HCT116 (cell line): Measurements from ENCODE around the gene GPR107. TPM values are rescaled to one million over a fixed set of nuclear protein-coding genes. Genes with fewer than 3 reads are reported as not detected.

Source experiments
- ATAC-seq: fragments of 200-7000 bp; cut with Tn5 transposase; 2 replicates; pipeline ENCODE4 v1.9.1; 2020; ENCODE audit warnings: mild to moderate bottlenecking, moderate library complexity
- BruUV-seq: library from RNA; stranded (reverse); fragments of 400-500 nt; replicated peaks from 2 replicates; lab custom pipeline; 2021; lab: Mats Ljungman, UMichigan
- CTCF ChIA-PET: fragments of 300-600 bp; sonication (Branson Sonifier 250); formaldehyde crosslinking; loops from one replicate; lab custom pipeline; 2021; ENCODE audit warnings: antibody characterized with exemption; lab: Charles Lee
- POLR2A ChIA-PET: fragments of 300-600, 350-600 bp; sonication (Branson Sonifier 250); formaldehyde crosslinking; loops from one replicate; lab custom pipeline; 2021; ENCODE audit warnings: antibody characterized with exemption; lab: Charles Lee
- RAD21 ChIA-PET, 2 experiments: fragments of 300-600 bp; sonication (Branson Sonifier 250); formaldehyde crosslinking; loops; one replicate each; lab custom pipeline; 2023; ENCODE audit warnings: low total read pairs in 2 of 2; ENCODE audit not compliant: uncharacterized antibody in 2 of 2, unreplicated experiment in 2 of 2, low non-redundant PET in 1 of 2; lab: Charles Lee
- DNase-seq: peaks from one replicate; pipeline ENCODE4 v3.0.0-alpha.2; 2010; ENCODE audit warnings: low read depth, low spot score
- H2AFZ ChIP-seq: fragments of 200-600 bp; shearing (Covaris generic), sonication (generic); 2 replicates; pipeline ENCODE4 v1.6.1; 2017; ENCODE audit warnings: low read depth, mixed run types, mixed read lengths, antibody characterized with exemption, low read length; ENCODE audit not compliant: poor library complexity, severe bottlenecking
- H3K27ac ChIP-seq: 2 replicates; pipeline ENCODE4 v1.5.1; 2012; ENCODE audit warnings: low read depth, low read length
- H3K27me3 ChIP-seq: fragments of 200-600 bp; sonication (generic); 2 replicates; pipeline ENCODE4 v1.6.1; 2016; ENCODE audit warnings: mixed run types, low read length, mixed read lengths; ENCODE audit not compliant: insufficient read depth
- H3K36me3 ChIP-seq, 2 experiments: fragments of 200-500 bp in 1 of 2; fragments of 200-600 bp in 1 of 2; sonication (Bioruptor generic) in 1 of 2; sonication (generic) in 1 of 2; 2 replicates each; pipeline versions ENCODE4 v1.5.1 to v1.6.1; 2014 to 2016; ENCODE audit warnings: low read length in 2 of 2, inconsistent platforms in 1 of 2, mixed read lengths in 1 of 2, mixed run types in 1 of 2; ENCODE audit not compliant: insufficient read depth in 2 of 2, control insufficient read depth in 1 of 2
- H3K4me1 ChIP-seq, 2 experiments: fragments of 200-600 bp in 1 of 2; sonication (generic) in 1 of 2; 2 replicates each; pipeline versions ENCODE4 v1.5.1 to v1.6.1; 2012 to 2017; ENCODE audit warnings: low read length in 2 of 2, inconsistent platforms in 1 of 2, mild to moderate bottlenecking in 1 of 2, mixed read lengths in 1 of 2, mixed run types in 1 of 2, moderate library complexity in 1 of 2; ENCODE audit not compliant: insufficient read depth in 2 of 2, control insufficient read depth in 1 of 2
- H3K4me2 ChIP-seq: fragments of 200-600 bp; sonication (generic); 2 replicates; pipeline ENCODE4 v1.6.1; 2017; ENCODE audit warnings: mixed run types, low read length, mixed read lengths
- H3K4me3 ChIP-seq, 2 experiments: fragments of 200-600 bp in 1 of 2; sonication (generic) in 1 of 2; replicated peaks in 1 of 2; 2 replicates each; pipeline ENCODE4 v1.5.1; 2011 to 2016; ENCODE audit warnings: low read length in 2 of 2, control low read depth in 1 of 2, low read depth in 1 of 2, mild to moderate bottlenecking in 1 of 2, mixed read lengths in 1 of 2, mixed run types in 1 of 2
- H3K79me2 ChIP-seq: fragments of 200-600 bp; sonication (generic); 2 replicates; pipeline ENCODE4 v1.6.1; 2017; ENCODE audit warnings: mild to moderate bottlenecking, mixed run types, low read length, moderate library complexity, mixed read lengths; ENCODE audit not compliant: insufficient read depth
- H3K9ac ChIP-seq: fragments of 200-600 bp; sonication (generic); 2 replicates; pipeline ENCODE4 v1.6.1; 2016; ENCODE audit warnings: low read length, mixed read lengths
- H3K9me2 ChIP-seq: fragments of 200-600 bp; sonication (generic), shearing (Covaris generic); 2 replicates; pipeline ENCODE4 v1.6.1; 2017; ENCODE audit warnings: mixed run types, mild to moderate bottlenecking, moderate library complexity; ENCODE audit not compliant: insufficient read depth
- H3K9me3 ChIP-seq, 2 experiments: fragments of 200-500 bp in 1 of 2; fragments of 200-600 bp in 1 of 2; sonication (Bioruptor generic) in 1 of 2; sonication (generic) in 1 of 2; 2 replicates each; pipeline ENCODE4 v1.6.1; 2014 to 2017; ENCODE audit warnings: low read length in 2 of 2, mixed read lengths in 2 of 2, inconsistent platforms in 1 of 2, low read depth in 1 of 2, mild to moderate bottlenecking in 1 of 2, mixed run types in 1 of 2, moderate library complexity in 1 of 2; ENCODE audit not compliant: control insufficient read depth in 1 of 2, insufficient read depth in 1 of 2
- H4K20me1 ChIP-seq: fragments of 200-600 bp; sonication (generic), shearing (Covaris generic); 2 replicates; pipeline ENCODE4 v1.6.1; 2017; ENCODE audit warnings: mixed run types, mild to moderate bottlenecking, moderate library complexity; ENCODE audit not compliant: insufficient read depth
- CBX3 ChIP-seq: IDR thresholded peaks from 2 replicates; pipeline ENCODE4 v1.6.1; 2012; ENCODE audit warnings: low read depth
- CEBPB ChIP-seq: IDR thresholded peaks from 2 replicates; pipeline ENCODE4 v1.6.1; 2012; ENCODE audit warnings: low read depth
- CTCF ChIP-seq, 3 experiments: fragments of 200-600 bp in 1 of 3; sonication (generic) in 1 of 3; IDR thresholded peaks in 2 of 3; conservative IDR thresholded peaks in 1 of 3; 2 replicates each; pipeline ENCODE4 v1.5.1; 2012 to 2017; ENCODE audit warnings: low read depth in 2 of 3, low read length in 2 of 3, antibody characterized with exemption in 1 of 3, borderline replicate concordance in 1 of 3, control low read depth in 1 of 3, mild to moderate bottlenecking in 1 of 3, mixed read lengths in 1 of 3, mixed run types in 1 of 3, moderate library complexity in 1 of 3; ENCODE audit not compliant: insufficient read depth in 1 of 3
- EGR1 ChIP-seq: IDR thresholded peaks from 2 replicates; pipeline ENCODE4 v1.6.1; 2012; ENCODE audit warnings: low read depth
- ELF1 ChIP-seq: IDR thresholded peaks from 2 replicates; pipeline ENCODE4 v1.6.1; 2012; ENCODE audit warnings: low read depth, borderline replicate concordance
- EZH2phosphoT487 ChIP-seq: fragments of 200-600 bp; IDR thresholded peaks from 2 replicates; pipeline ENCODE4 v1.6.1; 2018; ENCODE audit warnings: antibody characterized with exemption, borderline replicate concordance
- JUND ChIP-seq: IDR thresholded peaks from 2 replicates; pipeline ENCODE4 v1.6.1; 2012
- MAX ChIP-seq: IDR thresholded peaks from 2 replicates; pipeline ENCODE4 v1.6.1; 2012
- RAD21 ChIP-seq: IDR thresholded peaks from 2 replicates; pipeline ENCODE4 v1.6.1; 2012; ENCODE audit warnings: low read depth, mild to moderate bottlenecking
- SIN3A ChIP-seq: IDR thresholded peaks from 2 replicates; pipeline ENCODE4 v1.6.1; 2012; ENCODE audit warnings: low read depth
- SP1 ChIP-seq: IDR thresholded peaks from 2 replicates; pipeline ENCODE4 v1.6.1; 2012; ENCODE audit warnings: low read depth
- SRF ChIP-seq: IDR thresholded peaks from 2 replicates; pipeline ENCODE4 v1.6.1; 2012; ENCODE audit warnings: low read depth
- YY1 ChIP-seq: IDR thresholded peaks from 2 replicates; pipeline ENCODE4 v1.6.1; 2011; ENCODE audit warnings: low read length, low read depth, moderate library complexity, mild to moderate bottlenecking; ENCODE audit not compliant: insufficient replicate concordance; ENCODE audit errors: extremely low read depth
- ZFX ChIP-seq: fragments of 450-650 bp; IDR thresholded peaks from 2 replicates; pipeline ENCODE4 v1.6.1; 2017
- ZNF274 ChIP-seq: fragments of 200-500 bp; sonication (Bioruptor generic); IDR thresholded peaks from 2 replicates; pipeline ENCODE4 v1.6.1; 2014; ENCODE audit warnings: mild to moderate bottlenecking, low read depth, low read length, inconsistent platforms
- intact Hi-C: fragments of 100-400 bp; cut with micrococcal nuclease; formaldehyde crosslinking; loops from 2 replicates; pipeline ENCODE4 v1.10.0; 2022
- total RNA-seq: library from RNA; stranded (reverse); gene quantifications from one replicate; pipeline ENCODE4 v1.2.1, GENCODE V29; 2021; ENCODE audit not compliant: unreplicated experiment
- TF ChIP-seq, protein P1 (sequence below): IDR thresholded peaks from 2 replicates; pipeline ENCODE4 v1.6.1; 2012; ENCODE audit warnings: low read depth

The GPR107 gene
- total RNA-seq, 1 experiment from 2014 or later = 32.5 TPM

DNA sequence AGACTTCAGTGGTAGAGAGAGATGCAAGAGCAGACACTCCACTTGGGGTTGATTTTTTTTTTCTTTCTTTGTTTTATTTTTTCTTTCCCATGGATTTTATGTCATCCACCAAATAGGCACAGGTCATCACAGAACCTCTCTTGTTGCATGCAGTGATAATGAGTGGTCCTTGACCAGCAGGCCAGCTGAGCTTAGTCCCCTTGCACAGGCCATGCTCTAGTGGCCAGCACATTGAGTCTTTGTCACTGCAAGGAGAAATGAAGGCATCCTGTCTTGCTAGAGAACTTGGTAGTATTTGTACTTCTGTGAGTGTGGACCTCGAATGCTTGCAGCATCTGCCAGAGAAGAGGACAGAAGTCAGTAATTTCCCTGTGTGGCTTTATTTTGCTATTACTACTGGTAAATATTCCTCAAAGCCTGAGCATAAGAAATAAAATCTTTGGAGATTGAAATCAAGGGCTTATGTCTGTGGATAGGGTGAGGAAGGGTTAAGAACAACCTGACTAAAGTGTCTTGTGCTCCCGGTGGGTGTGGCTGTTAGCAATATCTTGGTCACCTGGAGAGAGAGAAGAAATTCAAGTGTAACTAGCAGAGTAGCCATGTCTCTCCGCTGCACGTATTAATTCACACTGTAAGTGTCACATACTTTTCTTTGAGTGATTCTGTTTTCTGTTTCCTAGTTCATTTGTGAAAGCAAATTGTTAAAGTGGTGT is 73.2 kb downstream of the GPR107 start:
- Histone ChIP-seq H3K4me3 (no peak overlapping the region), H3K9me2 (no peaks in the 10 kb centered on the region), H3K9ac (no peak overlapping the region), H3K4me2 (no peak overlapping the region), H3K4me1 (no peaks in the 10 kb centered on the region), H3K27me3 (no peaks in the 10 kb centered on the region), H4K20me1 (no peaks in the 10 kb centered on the region), H2AFZ (no peak overlapping the region), H3K27ac (no peak overlapping the region), H3K79me2 (no peaks in the 10 kb centered on the region), H3K9me3 (no peaks in the 10 kb centered on the region), H3K36me3 (peaks cover 0 to 3% of the 10 kb centered on the region in 2 experiments; a peak in 2 of 4 replicates)
- ChIA-PET RAD21 (no interaction called here), CTCF (no interaction called here), POLR2A (no interaction called here)
- BruUV-seq = no TSS peak
- no peak for DNase-seq
- intact Hi-C loops = no loop called here
- TF ChIP-seq SRF = no peak
- TF ChIP-seq ELF1 = no peak
- TF ChIP-seq EGR1 = no peak
- TF ChIP-seq ZFX = no peak
- no peak for TF ChIP-seq SP1
- ATAC-seq = no peak

DNA sequence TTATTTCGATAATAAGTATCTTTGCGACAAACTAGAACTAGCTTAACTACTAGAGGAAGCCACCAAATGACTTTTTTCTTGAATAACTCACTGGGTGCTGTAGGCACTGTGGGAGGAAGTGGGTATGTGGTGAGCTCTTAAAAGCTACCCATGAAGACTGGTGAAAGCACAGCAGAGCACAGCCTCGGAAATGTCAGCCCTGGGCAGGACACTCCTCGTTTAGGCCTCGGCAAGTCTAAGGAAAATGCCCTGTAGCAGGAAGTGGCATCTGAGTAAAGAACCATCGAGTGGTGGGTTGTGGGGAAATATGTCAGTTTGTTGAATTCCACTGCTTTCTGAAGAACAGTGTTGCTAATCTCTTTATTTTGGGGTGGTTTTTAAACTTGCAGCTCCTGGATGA is 74.5 kb downstream of the GPR107 start:
- Histone ChIP-seq H3K9ac (no peak overlapping the region), H3K36me3 (peaks cover 0 to 3% of the 10 kb centered on the region in 2 experiments; a peak in 2 of 4 replicates), H3K4me2 (no peak overlapping the region), H3K9me3 (no peaks in the 10 kb centered on the region), H3K27ac (no peak overlapping the region)
- DNase-seq = no peak
- POLR2A ChIA-PET = no interaction called here
- RAD21 ChIA-PET = no interaction called here
- no peak for TF ChIP-seq ELF1
- TF ChIP-seq SIN3A = no peak
- no peak for TF ChIP-seq MAX
- no peak for TF ChIP-seq ZFX
- TF ChIP-seq CBX3 = no peak
- TF ChIP-seq RAD21 = no peak
- no peak for TF ChIP-seq CTCF (IDR thresholded peaks at IDR 0.05 in 2 of 3, conservative IDR thresholded peaks at IDR 0.05 in 1 of 3; ENCODE audit: borderline replicate concordance in 1 of 3, insufficient read depth in 1 of 3, low read depth in 2 of 3, low read length in 2 of 3)
- no peak for TF ChIP-seq EZH2phosphoT487
- no peak for TF ChIP-seq EGR1
- no peak for TF ChIP-seq YY1
- TF ChIP-seq, protein P1, sequence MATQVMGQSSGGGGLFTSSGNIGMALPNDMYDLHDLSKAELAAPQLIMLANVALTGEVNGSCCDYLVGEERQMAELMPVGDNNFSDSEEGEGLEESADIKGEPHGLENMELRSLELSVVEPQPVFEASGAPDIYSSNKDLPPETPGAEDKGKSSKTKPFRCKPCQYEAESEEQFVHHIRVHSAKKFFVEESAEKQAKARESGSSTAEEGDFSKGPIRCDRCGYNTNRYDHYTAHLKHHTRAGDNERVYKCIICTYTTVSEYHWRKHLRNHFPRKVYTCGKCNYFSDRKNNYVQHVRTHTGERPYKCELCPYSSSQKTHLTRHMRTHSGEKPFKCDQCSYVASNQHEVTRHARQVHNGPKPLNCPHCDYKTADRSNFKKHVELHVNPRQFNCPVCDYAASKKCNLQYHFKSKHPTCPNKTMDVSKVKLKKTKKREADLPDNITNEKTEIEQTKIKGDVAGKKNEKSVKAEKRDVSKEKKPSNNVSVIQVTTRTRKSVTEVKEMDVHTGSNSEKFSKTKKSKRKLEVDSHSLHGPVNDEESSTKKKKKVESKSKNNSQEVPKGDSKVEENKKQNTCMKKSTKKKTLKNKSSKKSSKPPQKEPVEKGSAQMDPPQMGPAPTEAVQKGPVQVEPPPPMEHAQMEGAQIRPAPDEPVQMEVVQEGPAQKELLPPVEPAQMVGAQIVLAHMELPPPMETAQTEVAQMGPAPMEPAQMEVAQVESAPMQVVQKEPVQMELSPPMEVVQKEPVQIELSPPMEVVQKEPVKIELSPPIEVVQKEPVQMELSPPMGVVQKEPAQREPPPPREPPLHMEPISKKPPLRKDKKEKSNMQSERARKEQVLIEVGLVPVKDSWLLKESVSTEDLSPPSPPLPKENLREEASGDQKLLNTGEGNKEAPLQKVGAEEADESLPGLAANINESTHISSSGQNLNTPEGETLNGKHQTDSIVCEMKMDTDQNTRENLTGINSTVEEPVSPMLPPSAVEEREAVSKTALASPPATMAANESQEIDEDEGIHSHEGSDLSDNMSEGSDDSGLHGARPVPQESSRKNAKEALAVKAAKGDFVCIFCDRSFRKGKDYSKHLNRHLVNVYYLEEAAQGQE = no peak
- TF ChIP-seq ZNF274 = no peak
- TF ChIP-seq JUND = no peak
- TF ChIP-seq SRF = no peak
- TF ChIP-seq CEBPB = no peak
- TF ChIP-seq, all 23 proteins: peak for 0
- Histone ChIP-seq H4K20me1 (no peaks in the 10 kb centered on the region), H3K4me1 (no peaks in the 10 kb centered on the region), H2AFZ (no peak overlapping the region), H3K9me2 (no peaks in the 10 kb centered on the region), H3K79me2 (no peaks in the 10 kb centered on the region), H3K27me3 (no peaks in the 10 kb centered on the region), H3K4me3 (no peak overlapping the region)
- CTCF ChIA-PET = no interaction called here
- intact Hi-C loops = no loop called here
- no peak for ATAC-seq
- BruUV-seq = no TSS peak
